GM12892 (cell line): ENCODE measurements around the gene PDE4B.

Experiments used
- DNase-seq: peaks from one replicate; pipeline ENCODE4 v3.0.0; 2011; ENCODE audit not compliant: insufficient read length
- FAIRE-seq: peaks from 2 replicates; lab custom pipeline; 2011; peaks lifted over from hg19 to GRCh38; lab: Jason Lieb, UNC
- POLR2A ChIP-seq: IDR thresholded peaks from 2 replicates; pipeline ENCODE4 v1.6.1; 2011; ENCODE audit warnings: low read depth, low read length, control low read depth
- POLR2AphosphoS5 ChIP-seq: IDR thresholded peaks from 2 replicates; pipeline ENCODE4 v1.6.1; 2011; ENCODE audit warnings: low read depth, low read length, control low read depth
- TAF1 ChIP-seq: IDR thresholded peaks from 2 replicates; pipeline ENCODE4 v1.6.1; 2011; ENCODE audit warnings: low read depth, mild to moderate bottlenecking, control low read depth, low read length, borderline replicate concordance

Gene PDE4B

DNA sequence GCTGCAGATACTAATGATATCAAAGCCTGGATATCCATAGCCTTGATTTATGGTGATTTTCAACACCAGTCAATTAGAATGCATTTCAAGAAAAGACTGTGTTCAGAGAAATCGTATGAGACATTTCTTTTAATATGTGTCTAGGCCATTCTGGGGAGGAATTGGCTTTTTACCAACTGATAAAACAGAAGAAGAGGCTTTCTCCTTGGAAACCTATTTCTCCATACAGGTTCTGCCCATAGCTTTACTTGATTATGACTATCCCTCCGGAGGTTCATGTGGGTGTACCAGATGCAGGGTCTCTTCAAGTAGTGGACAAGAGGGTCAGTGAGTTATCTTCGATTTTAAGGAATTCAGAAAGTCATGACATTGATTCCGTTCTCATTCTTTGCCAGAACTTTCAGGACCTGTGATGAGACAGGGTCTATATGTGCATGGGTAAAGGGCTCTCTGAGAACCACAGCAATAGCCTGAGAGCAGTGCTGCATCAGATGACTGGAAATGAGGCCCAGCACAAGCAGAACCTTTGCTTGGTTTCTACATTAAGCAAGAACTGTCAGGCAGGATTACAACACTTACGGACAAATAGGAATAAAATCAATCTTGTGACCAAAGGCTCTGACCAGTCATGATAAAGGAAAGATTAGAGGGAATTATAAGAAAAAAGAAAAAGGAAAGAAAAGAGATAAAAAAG, 477.6 kb downstream of the PDE4B start:
- TF ChIP-seq POLR2A (no peak), TAF1 (no peak), POLR2AphosphoS5 (no peak)
- DNase-seq (no peak), FAIRE-seq (no peak)

DNA sequence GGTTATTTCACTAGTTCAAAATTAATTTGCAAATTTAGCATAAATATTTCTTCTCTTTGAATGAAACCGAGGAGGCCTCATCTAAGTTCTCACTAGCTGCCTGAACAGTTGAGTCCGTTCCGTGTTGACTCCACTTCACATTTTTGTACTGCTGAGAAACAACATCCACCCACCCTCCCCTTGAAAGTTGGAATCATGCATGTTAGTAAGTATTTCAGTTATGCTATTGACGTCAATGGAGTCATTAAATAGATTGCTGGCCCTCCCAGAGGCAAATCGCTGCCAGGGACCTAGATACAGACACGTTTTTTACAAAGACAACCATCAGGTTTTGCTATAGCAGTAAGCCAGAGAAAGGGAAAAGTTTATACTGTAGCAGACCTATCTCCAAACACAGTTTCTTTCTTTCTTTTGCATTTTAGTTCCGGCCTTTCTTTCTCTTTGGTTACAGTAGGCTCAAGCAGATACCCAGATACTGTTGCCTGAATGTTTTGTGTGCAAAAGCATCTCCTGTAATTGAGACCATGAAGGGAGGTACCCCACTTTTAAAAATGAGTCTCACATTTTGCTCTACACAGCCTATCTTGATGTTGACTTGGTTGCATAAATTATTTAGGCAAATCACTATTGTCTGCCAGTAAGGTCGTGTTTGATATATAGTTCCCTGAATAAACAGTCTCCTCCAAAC, 478.7 kb downstream of the PDE4B start:
- FAIRE-seq, result peak; percentile 53
- TF ChIP-seq POLR2AphosphoS5, result no peak
- no peak for TF ChIP-seq TAF1
- TF ChIP-seq POLR2A, result no peak
- no peak for DNase-seq

GRCh38 chr1:66271904-66272254, 479.2 kb downstream of the PDE4B start:
- no peak for FAIRE-seq
- DNase-seq, result no peak
- TF ChIP-seq POLR2A (no peak), POLR2AphosphoS5 (no peak), TAF1 (no peak)

DNA sequence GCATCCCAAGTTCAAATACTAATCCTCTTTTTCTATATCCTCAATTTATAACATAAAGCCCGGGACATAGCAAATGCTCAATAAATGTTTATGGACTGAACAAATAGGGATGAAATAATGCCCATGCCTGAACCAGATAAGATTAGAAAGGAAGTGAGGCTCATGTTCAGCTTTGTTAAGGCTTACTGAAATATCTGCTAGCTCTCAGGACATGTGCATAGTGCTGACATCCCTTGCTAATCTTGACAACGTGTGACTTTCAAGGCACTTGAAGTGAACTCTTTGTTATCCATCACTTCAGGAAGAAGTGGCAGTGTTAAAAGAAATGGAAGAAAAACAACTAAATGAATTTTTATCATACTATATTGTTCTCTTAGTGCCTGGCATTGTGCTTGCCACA, 481.0 kb downstream of the PDE4B start:
- no peak for FAIRE-seq
- DNase-seq, result no peak
- no peak for TF ChIP-seq POLR2A

DNA sequence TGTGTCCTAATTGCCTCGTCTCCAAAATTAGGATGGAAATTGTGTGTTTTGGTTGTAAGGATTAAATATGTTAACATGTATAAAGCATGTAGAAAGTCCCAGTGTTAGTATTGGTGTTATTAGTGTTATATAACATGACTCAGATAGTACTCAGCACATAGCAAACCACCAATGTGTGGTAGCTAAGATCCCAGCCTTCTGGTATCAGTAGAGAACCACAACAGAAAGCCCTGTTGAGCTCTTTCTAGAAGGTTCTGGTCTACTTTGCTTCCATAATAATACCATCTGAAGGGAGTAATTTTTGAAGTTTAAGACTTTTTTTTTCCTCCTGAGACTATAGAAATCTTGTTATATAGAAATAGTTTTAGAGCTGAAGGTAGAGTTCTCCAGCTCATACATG, 481.9 kb downstream of the PDE4B start:
- FAIRE-seq (no peak), DNase-seq (no peak)
- no peak for TF ChIP-seq TAF1
- no peak for TF ChIP-seq POLR2A
- TF ChIP-seq POLR2AphosphoS5, result no peak

DNA sequence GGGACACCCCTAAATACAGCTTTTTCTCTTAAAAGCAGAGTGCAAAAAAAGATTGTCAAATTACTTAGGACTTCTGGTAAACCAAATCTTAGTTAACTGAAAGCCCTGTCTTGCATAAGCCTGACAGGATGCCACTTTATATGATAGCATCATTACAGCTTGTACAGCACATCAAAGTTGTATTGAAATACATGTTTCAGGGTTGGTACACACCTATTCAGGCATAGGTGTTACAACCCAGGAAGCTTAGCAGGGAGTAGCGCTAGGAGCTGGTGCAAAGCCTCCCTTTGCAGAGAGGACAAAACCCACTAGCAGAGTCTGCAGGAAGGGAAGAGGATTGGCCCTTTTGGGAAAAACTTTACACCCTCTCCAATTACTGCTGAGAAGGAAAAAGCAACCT, 482.4 kb downstream of the PDE4B start:
- peak; percentile 60 for FAIRE-seq
- DNase-seq, result no peak
- TF ChIP-seq POLR2A, result no peak
- no peak for TF ChIP-seq TAF1
- TF ChIP-seq POLR2AphosphoS5, result no peak

GRCh38 chr1:66275601-66276023, 482.9 kb downstream of the PDE4B start:
- FAIRE-seq (peak; percentile 70), DNase-seq (no peak)
- TF ChIP-seq POLR2A (no peak), POLR2AphosphoS5 (no peak), TAF1 (no peak)

GRCh38 chr1:66276218-66276617, 483.5 kb downstream of the PDE4B start:
- DNase-seq, result no peak
- no peak for TF ChIP-seq POLR2A
- TF ChIP-seq POLR2AphosphoS5, result no peak
- TF ChIP-seq TAF1, result no peak
- peak; percentile 87 for FAIRE-seq

GRCh38 chr1:66278260-66279021, 485.7 kb downstream of the PDE4B start:
- FAIRE-seq (peak; percentile 87), DNase-seq (no peak)

DNA sequence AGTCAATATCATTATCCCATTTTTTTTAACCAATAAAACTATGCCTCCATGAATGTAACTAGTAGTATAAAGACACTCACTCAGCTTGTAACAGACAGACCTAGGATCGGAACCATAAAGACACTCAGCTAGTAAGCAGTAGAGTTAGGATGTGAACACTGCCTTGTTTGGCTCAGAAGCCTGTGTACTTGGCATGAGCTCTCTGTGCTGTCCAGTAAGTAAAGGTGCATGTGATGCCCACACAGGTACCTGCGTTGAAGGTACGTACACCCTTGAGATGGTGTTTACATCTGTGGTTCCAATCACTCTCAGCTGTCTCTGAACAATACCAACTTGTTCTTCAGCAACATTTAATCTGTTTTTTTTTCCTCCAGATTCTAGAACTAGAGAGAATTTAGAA, 489.1 kb downstream of the PDE4B start:
- TF ChIP-seq TAF1 (no peak), POLR2AphosphoS5 (no peak), POLR2A (0 out of 2 replicates have a peak, but pooled peaks have one; percentile 14)
- FAIRE-seq, result no peak

More at GRCh38 chr1:66278260-66279021, 485.7 kb downstream of the PDE4B start:
- TF ChIP-seq POLR2AphosphoS5, result no peak

DNA sequence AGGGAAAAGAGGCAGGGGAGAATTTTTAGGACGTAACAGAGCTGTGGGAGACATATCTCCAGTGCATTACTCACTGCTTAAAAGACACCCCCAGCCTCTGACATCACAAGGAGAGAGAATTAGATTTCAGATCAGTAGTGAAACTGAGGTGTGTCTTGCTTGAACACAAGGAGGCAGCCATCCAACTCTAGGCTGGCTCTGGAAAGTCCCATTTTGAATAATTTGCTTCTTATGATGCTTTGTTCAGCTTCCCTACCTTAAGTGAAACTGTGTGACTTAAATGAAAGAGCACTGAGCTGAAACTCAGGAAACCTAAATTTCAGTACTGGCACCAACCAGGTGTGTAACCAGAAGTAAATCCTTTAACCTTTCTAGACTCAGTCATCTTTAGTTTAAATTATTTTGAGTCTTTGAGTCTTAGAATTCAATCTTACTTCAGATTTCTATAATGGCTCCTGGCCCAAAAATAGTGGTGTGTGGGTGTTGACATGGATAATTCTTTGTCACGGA, 489.7 kb downstream of the PDE4B start:
- TF ChIP-seq POLR2AphosphoS5 (0 out of 2 replicates have a peak, but pooled peaks have one; percentile 30), POLR2A (no peak)
- DNase-seq, result peak; percentile 23
- peak; percentile 98 for FAIRE-seq

More for the DNA sequence above, 489.1 kb downstream of the PDE4B start:
- DNase-seq, result no peak
